A549 (cell line): ENCODE data around the gene ASPSCR1. TPM values are rescaled to one million over a fixed set of nuclear protein-coding genes. Genes with fewer than 3 reads are reported as not detected.

Source experiments
- ATAC-seq, 2 experiments: fragments of 200-7000 bp in 1 of 2; fragments of >200 bp in 1 of 2; cut with Nextera tagmentation in 1 of 2; cut with Tn5 transposase in 1 of 2; 3 replicates each; pipeline versions ENCODE4 v1.8.0 to v1.9.1; 2018 to 2020; ENCODE audit warnings: mild to moderate bottlenecking in 1 of 2, moderate library complexity in 1 of 2
- CTCF ChIA-PET: fragments of 300-600 bp; sonication (Branson Sonifier 250); formaldehyde crosslinking; extraction: SDS; loops from one replicate; lab custom pipeline; 2021; ENCODE audit warnings: antibody characterized with exemption, inconsistent platforms; lab: Yijun Ruan, JAX
- POLR2A ChIA-PET: fragments of 350-600 bp; formaldehyde crosslinking; extraction: SDS; loops from one replicate; lab custom pipeline; 2021; ENCODE audit warnings: antibody characterized with exemption, inconsistent platforms; lab: Yijun Ruan, JAX
- DNase-seq, 2 experiments: peaks; one replicate each; pipeline versions ENCODE4 v3.0.0 to v3.0.0-alpha.2; 2011 to 2016; ENCODE audit warnings: low read depth in 1 of 2, low spot score in 1 of 2
- FAIRE-seq: peaks from 2 replicates; lab custom pipeline; 2011; peaks lifted over from hg19 to GRCh38; lab: Jason Lieb, UNC
- H3K27ac ChIP-seq, 2 experiments: fragments of >200 bp; sonication (Bioruptor Twin); formaldehyde crosslinking; 3 replicates each; pipeline ENCODE4 v1.5.1; 2016 to 2017
- H3K4me1 ChIP-seq: fragments of >200 bp; sonication (Bioruptor Twin); formaldehyde crosslinking; 3 replicates; pipeline ENCODE4 v1.6.1; 2016
- H3K4me2 ChIP-seq: fragments of >200 bp; sonication (Bioruptor Twin); formaldehyde crosslinking; 3 replicates; pipeline ENCODE4 v1.6.1; 2016
- H3K4me3 ChIP-seq: fragments of >200 bp; sonication (Bioruptor Twin); formaldehyde crosslinking; 3 replicates; pipeline ENCODE4 v1.5.1; 2016
- H3K9me3 ChIP-seq: fragments of >200 bp; sonication (Bioruptor Twin); formaldehyde crosslinking; 3 replicates; pipeline ENCODE4 v1.6.1; 2016
- BCL3 ChIP-seq: fragments of >200 bp; sonication (Bioruptor Twin); formaldehyde crosslinking; IDR thresholded peaks from 3 replicates; pipeline ENCODE4 v1.6.1; 2016
- HDAC2 ChIP-seq: fragments of 200-600 bp; sonication (generic); IDR thresholded peaks from 2 replicates; pipeline ENCODE4 v1.6.1; 2016
- HOXB13 ChIP-seq: fragments of 250-450 bp; sonication (Bioruptor Pico); IDR thresholded peaks from 2 replicates; pipeline ENCODE4 v1.5.0; 2020; ENCODE audit warnings: low read depth, mild to moderate bottlenecking, moderate library complexity
- NFE2L2 ChIP-seq: fragments of 150-350 bp; conservative IDR thresholded peaks from 2 replicates; pipeline ENCODE4 v1.6.1; 2014; ENCODE audit warnings: low read length
- NPAS2 ChIP-seq: fragments of 250-450 bp; sonication (Bioruptor Pico); IDR thresholded peaks from 2 replicates; pipeline ENCODE4 v1.8.0; 2022; ENCODE audit warnings: mild to moderate bottlenecking, moderate library complexity, borderline replicate concordance
- RCOR1 ChIP-seq: fragments of 150-350 bp; IDR thresholded peaks from 2 replicates; pipeline ENCODE4 v1.6.1; 2014; ENCODE audit warnings: antibody characterized with exemption, low read length, low read depth
- USF2 ChIP-seq: fragments of 450-650 bp; IDR thresholded peaks from 2 replicates; pipeline ENCODE4 v1.6.1; 2014; ENCODE audit warnings: antibody characterized with exemption
- ZSCAN20 ChIP-seq: fragments of 250-450 bp; sonication (Bioruptor Pico); IDR thresholded peaks from 2 replicates; pipeline ENCODE4 v1.8.0; 2022; ENCODE audit warnings: mild to moderate bottlenecking, moderate library complexity
- WGBS: methylation state at CpG from one replicate; pipeline ENCODE4 v1.1.6; 2017; ENCODE audit errors: missing lambda C conversion rate; 5-methylcytosine and 5-hydroxymethylcytosine counted together
- polyA plus RNA-seq, 4 experiments: library from polyadenylated mRNA; depleted of rRNA in 3 of 4; stranded (reverse); fragments of >200 nt; fragmentation: RNase III in 1 of 4; extraction: RNeasy Plus Mini Kit Qiagen cat#74134 plus additional on column Dnase treatment in 1 of 4; gene quantifications; 2 replicates in 3 of 4; 3 replicates in 1 of 4; pipeline ENCODE4 v1.2.3, GENCODE V29; 2011 to 2017
- TF ChIP-seq, protein P1 (sequence below): IDR thresholded peaks from 2 replicates; pipeline ENCODE4 v1.6.1; 2012
- TF ChIP-seq, protein P2 (sequence below): IDR thresholded peaks from 2 replicates; pipeline ENCODE4 v1.6.1; 2012; ENCODE audit warnings: low read depth, borderline replicate concordance
- TF ChIP-seq, protein P3 (sequence below): fragments of 250-450 bp; sonication (Bioruptor Pico); IDR thresholded peaks from 2 replicates; pipeline ENCODE4 v1.5.0; 2021; ENCODE audit warnings: mild to moderate bottlenecking, moderate library complexity, borderline replicate concordance
- TF ChIP-seq, protein P4 (sequence below): fragments of >200 bp; sonication (Bioruptor Twin); formaldehyde crosslinking; IDR thresholded peaks from 3 replicates; pipeline ENCODE4 v1.5.1; 2016

Gene ASPSCR1
- polyA plus RNA-seq, 2 of the 4 experiments (the other 2 are of a cell fraction) = 12.3 to 25.7 TPM

DNA sequence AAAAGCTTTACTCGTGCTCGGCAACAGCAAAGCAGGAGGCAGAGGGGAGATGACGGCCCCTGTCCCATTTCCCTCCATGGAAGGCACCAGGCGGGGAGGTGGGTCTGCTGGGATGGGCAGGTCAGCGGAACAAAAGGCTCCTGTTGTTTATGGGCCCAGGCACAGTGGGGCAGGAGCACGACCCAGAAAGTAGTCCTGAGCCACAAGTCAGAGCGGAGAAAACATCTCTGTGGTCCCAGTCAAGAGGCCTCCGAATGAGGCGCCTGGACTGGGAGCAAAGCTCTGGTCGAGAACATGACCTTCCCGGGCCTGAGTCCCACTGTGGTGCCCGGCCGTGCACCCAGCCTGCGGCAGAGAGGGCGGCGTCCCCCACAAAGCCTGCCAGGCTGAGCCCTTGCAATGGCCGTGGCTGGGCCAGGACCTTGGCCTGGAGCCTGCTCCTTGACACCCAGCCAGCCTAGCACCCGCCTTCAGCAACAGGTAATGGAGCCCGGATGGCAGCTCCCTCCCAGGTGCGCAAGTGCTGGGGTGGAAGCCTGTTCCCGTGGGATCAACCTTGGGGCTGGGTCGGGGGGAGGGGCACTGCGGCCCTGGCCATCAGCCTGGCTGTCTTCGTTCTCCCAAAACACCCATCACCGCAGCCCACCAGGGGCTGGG lies 70.6 kb downstream of the ASPSCR1 start (continued):
- TF ChIP-seq USF2 = no peak
- TF ChIP-seq, protein P1, sequence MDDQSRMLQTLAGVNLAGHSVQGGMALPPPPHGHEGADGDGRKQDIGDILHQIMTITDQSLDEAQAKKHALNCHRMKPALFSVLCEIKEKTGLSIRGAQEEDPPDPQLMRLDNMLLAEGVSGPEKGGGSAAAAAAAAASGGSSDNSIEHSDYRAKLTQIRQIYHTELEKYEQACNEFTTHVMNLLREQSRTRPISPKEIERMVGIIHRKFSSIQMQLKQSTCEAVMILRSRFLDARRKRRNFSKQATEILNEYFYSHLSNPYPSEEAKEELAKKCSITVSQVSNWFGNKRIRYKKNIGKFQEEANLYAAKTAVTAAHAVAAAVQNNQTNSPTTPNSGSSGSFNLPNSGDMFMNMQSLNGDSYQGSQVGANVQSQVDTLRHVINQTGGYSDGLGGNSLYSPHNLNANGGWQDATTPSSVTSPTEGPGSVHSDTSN = no peak

- 88% methylated on average over 19 of the region's 20 CpGs for WGBS
- H3K9me3 ChIP-seq = no peaks in the 10 kb centered on the region
- DNase-seq = no peak
- no peak overlapping the region for H3K4me2 ChIP-seq
- ChIA-PET POLR2A (no interaction called here), CTCF (interaction anchor here (0.9 to 21.7 kb wide), 6 partner anchors 10 to 88 kb away, joined by 3 to 191 read pairs (median 8); partner anchors contain the start of genes DCXR, NOTUM and RAC3)
- H3K27ac ChIP-seq = no peak overlapping the region
- no peak overlapping the region for H3K4me3 ChIP-seq
- peaks cover 16% of the 10 kb centered on the region; the same call in 2 of the 3 replicates for H3K4me1 ChIP-seq
- no peak for TF ChIP-seq NPAS2 (CRISPR knock-in tag)
- no peak for FAIRE-seq
- ATAC-seq = no peak
These were observed 71.1 kb downstream of the ASPSCR1 start for GRCh38 chr17:82048571-82048971.

- CTCF ChIA-PET = interaction anchor here (0.9 to 21.7 kb wide), 7 partner anchors 8 to 90 kb away, joined by 3 to 191 read pairs (median 5); partner anchors contain the start of genes DCXR, NOTUM and RAC3
- no peak overlapping the region for H3K4me2 ChIP-seq
- H3K9me3 ChIP-seq = no peaks in the 10 kb centered on the region
- no peak for ATAC-seq
- H3K4me3 ChIP-seq = no peak overlapping the region
- POLR2A ChIA-PET = no interaction called here
- no peak for DNase-seq
- no peak for FAIRE-seq
- no peak overlapping the region for H3K27ac ChIP-seq
- no peak for TF ChIP-seq HOXB13 (CRISPR knock-in tag)
- TF ChIP-seq, protein P2, sequence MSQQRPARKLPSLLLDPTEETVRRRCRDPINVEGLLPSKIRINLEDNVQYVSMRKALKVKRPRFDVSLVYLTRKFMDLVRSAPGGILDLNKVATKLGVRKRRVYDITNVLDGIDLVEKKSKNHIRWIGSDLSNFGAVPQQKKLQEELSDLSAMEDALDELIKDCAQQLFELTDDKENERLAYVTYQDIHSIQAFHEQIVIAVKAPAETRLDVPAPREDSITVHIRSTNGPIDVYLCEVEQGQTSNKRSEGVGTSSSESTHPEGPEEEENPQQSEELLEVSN = no peak
- TF ChIP-seq NFE2L2 = no peak
- TF ChIP-seq ZSCAN20 (CRISPR knock-in tag) = no peak
- TF ChIP-seq BCL3 = no peak
- TF ChIP-seq HDAC2 = no peak
- no peak for TF ChIP-seq USF2
- TF ChIP-seq, protein P3, sequence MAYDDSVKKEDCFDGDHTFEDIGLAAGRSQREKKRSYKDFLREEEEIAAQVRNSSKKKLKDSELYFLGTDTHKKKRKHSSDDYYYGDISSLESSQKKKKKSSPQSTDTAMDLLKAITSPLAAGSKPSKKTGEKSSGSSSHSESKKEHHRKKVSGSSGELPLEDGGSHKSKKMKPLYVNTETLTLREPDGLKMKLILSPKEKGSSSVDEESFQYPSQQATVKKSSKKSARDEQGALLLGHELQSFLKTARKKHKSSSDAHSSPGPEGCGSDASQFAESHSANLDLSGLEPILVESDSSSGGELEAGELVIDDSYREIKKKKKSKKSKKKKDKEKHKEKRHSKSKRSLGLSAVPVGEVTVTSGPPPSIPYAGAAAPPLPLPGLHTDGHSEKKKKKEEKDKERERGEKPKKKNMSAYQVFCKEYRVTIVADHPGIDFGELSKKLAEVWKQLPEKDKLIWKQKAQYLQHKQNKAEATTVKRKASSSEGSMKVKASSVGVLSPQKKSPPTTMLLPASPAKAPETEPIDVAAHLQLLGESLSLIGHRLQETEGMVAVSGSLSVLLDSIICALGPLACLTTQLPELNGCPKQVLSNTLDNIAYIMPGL (CRISPR knock-in tag) = no peak
- TF ChIP-seq, all 56 proteins: peak for 0
- WGBS = 87% methylated on average over 6 of the region's 8 CpGs
- peaks cover 16% of the 10 kb centered on the region; the same call in 2 of the 3 replicates for H3K4me1 ChIP-seq
These were observed 71.7 kb downstream of the ASPSCR1 start for GRCh38 chr17:82049106-82049505.

DNA sequence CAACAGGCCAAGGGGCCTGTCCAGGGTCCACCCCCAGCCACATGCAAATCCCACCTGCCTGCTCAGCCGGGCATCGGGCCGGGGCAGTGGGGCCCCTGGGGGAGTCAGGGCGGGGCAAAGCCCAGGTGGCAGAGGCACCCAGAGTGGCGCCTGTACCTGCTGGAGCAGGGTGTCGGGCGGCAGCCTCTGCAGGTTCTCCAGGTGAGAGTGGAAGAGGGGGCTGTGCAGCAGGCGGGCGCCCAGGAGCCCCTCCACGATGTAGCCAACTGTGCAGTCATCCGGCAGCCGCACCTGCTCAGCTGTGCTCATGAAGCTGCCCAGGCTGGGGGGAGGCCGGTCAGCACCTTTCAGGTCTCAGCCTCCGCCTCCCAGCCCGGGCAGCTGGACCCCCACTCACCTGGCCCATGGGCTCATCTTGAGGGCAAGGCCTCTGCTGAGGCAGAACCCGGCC lies 72.1 kb downstream of the ASPSCR1 start:
- FAIRE-seq = no peak
- no peak overlapping the region for H3K4me2 ChIP-seq
- POLR2A ChIA-PET = interaction anchor here (1.4 to 2.0 kb wide), 2 partner anchors 12 to 49 kb away, joined by 5 to 8 read pairs; partner anchors contain the start of genes DCXR and FASN

More for the DNA sequence above, 72.1 kb downstream of the ASPSCR1 start:
- no peak for ATAC-seq
- Histone ChIP-seq H3K4me1 (peaks cover 16% of the 10 kb centered on the region; the same call in 2 of the 3 replicates), H3K9me3 (no peaks in the 10 kb centered on the region), H3K27ac (no peak overlapping the region), H3K4me3 (no peak overlapping the region)
- CTCF ChIA-PET = interaction anchor here (0.9 to 21.7 kb wide), 7 partner anchors 8 to 90 kb away, joined by 3 to 191 read pairs (median 5); partner anchors contain the start of genes DCXR, NOTUM and RAC3
- DNase-seq = no peak
- TF ChIP-seq RCOR1 = no peak
- TF ChIP-seq, protein P4, sequence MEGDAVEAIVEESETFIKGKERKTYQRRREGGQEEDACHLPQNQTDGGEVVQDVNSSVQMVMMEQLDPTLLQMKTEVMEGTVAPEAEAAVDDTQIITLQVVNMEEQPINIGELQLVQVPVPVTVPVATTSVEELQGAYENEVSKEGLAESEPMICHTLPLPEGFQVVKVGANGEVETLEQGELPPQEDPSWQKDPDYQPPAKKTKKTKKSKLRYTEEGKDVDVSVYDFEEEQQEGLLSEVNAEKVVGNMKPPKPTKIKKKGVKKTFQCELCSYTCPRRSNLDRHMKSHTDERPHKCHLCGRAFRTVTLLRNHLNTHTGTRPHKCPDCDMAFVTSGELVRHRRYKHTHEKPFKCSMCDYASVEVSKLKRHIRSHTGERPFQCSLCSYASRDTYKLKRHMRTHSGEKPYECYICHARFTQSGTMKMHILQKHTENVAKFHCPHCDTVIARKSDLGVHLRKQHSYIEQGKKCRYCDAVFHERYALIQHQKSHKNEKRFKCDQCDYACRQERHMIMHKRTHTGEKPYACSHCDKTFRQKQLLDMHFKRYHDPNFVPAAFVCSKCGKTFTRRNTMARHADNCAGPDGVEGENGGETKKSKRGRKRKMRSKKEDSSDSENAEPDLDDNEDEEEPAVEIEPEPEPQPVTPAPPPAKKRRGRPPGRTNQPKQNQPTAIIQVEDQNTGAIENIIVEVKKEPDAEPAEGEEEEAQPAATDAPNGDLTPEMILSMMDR = no peak
- TF ChIP-seq, all 56 proteins: peak for 0
- 94% methylated on average over 14 of the region's 16 CpGs for WGBS
